ENCODE measurements around the gene MRPL37. TPM values are rescaled to one million over a fixed set of nuclear protein-coding genes. Genes with fewer than 3 reads are reported as not detected.

The MRPL37 gene
- polyA plus RNA-seq, 2 of the 4 experiments (the other 2 are of a cell fraction): 16.2 to 68.9 TPM

DNA sequence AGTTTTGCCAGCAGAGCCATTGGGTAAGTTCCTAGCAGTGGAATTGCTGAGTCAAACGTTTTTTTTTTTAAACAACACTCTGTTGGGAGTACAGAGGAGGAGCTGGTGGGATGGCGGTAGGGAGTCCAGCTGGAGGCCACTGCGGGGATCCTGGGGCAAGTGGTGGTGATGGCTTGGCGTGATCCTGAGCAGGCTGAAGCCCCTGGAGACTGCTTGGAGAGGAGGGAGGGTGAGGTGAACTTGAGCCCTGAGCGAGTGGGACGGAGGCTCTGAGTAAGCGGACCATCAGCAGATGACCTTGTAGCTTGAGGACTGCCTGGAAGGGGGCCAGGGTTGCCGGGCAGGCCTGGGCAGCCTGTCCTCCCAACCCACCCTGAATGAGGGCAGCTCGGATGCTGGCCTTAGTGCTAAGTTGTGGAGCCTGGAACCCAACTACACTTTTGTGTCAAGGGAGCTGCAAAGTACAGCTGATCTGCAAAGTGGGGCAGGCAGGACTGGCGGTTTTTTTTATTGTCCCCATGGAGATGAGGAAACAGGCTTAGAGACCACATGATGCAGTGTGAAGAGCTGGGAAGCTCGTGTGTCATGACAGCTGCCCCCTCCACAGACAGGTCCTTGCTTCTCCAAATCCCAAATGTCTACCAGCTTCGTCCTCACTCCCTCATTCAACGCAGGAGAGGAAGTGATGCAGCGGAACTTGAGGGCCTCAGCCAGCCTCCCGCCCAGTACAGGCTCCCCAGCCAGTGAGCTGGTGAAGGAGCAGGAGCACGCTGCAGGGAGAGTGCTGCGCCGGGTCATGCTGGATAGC is 20.2 kb downstream of the MRPL37 start:
- POLR2A ChIA-PET: no interaction called here
- 91% methylated on average over 18 of the region's 18 CpGs for WGBS (ENCODE audit: missing lambda C conversion rate)

GRCh38 chr1:54221113-54221834 is 21.3 kb downstream of the MRPL37 start:
- 91% methylated on average over 10 of the region's 12 CpGs for WGBS (ENCODE audit: missing lambda C conversion rate)
- no peak for ATAC-seq
- ChIA-PET POLR2A (no interaction called here), CTCF (interaction anchor here (1.1 kb wide), 1 partner anchor 8 kb away, joined by 4 read pairs; no protein-coding TSS in a partner anchor)
- no peak for FAIRE-seq
- no peaks in the 10 kb centered on the region for H3K9me3 ChIP-seq
- H3K4me2 ChIP-seq: no peak overlapping the region
- no peak for TF ChIP-seq FOXS1 (CRISPR knock-in tag; IDR thresholded peaks at IDR 0.05)
- no peak for TF ChIP-seq TP53 (CRISPR knock-in tag; IDR thresholded peaks at IDR 0.05)
- TF ChIP-seq MAX (IDR thresholded peaks at IDR 0.05): no peak
- TF ChIP-seq HOXB13 (CRISPR knock-in tag; IDR thresholded peaks at IDR 0.05; ENCODE audit: low read depth): no peak
- TF ChIP-seq CBX8 (IDR thresholded peaks at IDR 0.05): no peak
- TF ChIP-seq PHF8 (IDR thresholded peaks at IDR 0.05; ENCODE audit: borderline replicate concordance, low read depth): no peak
- no peak for TF ChIP-seq FOSL2 (IDR thresholded peaks at IDR 0.05)
- TF ChIP-seq FOSL2 (CRISPR knock-in tag; IDR thresholded peaks at IDR 0.05): no peak
- TF ChIP-seq NPAS2 (CRISPR knock-in tag; IDR thresholded peaks at IDR 0.05; ENCODE audit: borderline replicate concordance): no peak
- TF ChIP-seq HEYL (CRISPR knock-in tag; IDR thresholded peaks at IDR 0.05): no peak
- no peak for TF ChIP-seq FOSB (CRISPR knock-in tag; IDR thresholded peaks at IDR 0.05)
- no peak for TF ChIP-seq MAZ (IDR thresholded peaks at IDR 0.05; ENCODE audit: borderline replicate concordance, low read depth, low read length)
- TF ChIP-seq JUN (IDR thresholded peaks at IDR 0.05): no peak
- TF ChIP-seq, protein P1, sequence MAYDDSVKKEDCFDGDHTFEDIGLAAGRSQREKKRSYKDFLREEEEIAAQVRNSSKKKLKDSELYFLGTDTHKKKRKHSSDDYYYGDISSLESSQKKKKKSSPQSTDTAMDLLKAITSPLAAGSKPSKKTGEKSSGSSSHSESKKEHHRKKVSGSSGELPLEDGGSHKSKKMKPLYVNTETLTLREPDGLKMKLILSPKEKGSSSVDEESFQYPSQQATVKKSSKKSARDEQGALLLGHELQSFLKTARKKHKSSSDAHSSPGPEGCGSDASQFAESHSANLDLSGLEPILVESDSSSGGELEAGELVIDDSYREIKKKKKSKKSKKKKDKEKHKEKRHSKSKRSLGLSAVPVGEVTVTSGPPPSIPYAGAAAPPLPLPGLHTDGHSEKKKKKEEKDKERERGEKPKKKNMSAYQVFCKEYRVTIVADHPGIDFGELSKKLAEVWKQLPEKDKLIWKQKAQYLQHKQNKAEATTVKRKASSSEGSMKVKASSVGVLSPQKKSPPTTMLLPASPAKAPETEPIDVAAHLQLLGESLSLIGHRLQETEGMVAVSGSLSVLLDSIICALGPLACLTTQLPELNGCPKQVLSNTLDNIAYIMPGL (CRISPR knock-in tag; IDR thresholded peaks at IDR 0.05; ENCODE audit: borderline replicate concordance): no peak
- no peak for TF ChIP-seq BHLHE40 (IDR thresholded peaks at IDR 0.05; ENCODE audit: low read depth, low read length)
- TF ChIP-seq NFE2L2 (conservative IDR thresholded peaks at IDR 0.05; ENCODE audit: low read length): no peak
- TF ChIP-seq HDAC2 (IDR thresholded peaks at IDR 0.05): no peak
- no peak for TF ChIP-seq E2F6 (IDR thresholded peaks at IDR 0.05; ENCODE audit: borderline replicate concordance, low read depth)
- no peak for TF ChIP-seq POLR2A (IDR thresholded peaks at IDR 0.05; ENCODE audit: low read length)
- peaks cover under 1% of the 10 kb centered on the region; the same call in 1 of the 3 replicates for H3K4me1 ChIP-seq
- H3K27ac ChIP-seq: no peak overlapping the region
- DNase-seq (ENCODE audit: low read depth in 1 of 2, low spot score in 1 of 2): no peak
- no peak overlapping the region for H3K4me3 ChIP-seq

More for the DNA sequence above, 20.2 kb downstream of the MRPL37 start:
- H3K27ac ChIP-seq: no peak overlapping the region
- DNase-seq (ENCODE audit: low read depth in 1 of 2, low spot score in 1 of 2): no peak
- FAIRE-seq: no peak
- no peak overlapping the region for H3K4me3 ChIP-seq
- H3K4me2 ChIP-seq: no peak overlapping the region
- no peaks in the 10 kb centered on the region for H3K4me1 ChIP-seq
- no peak for ATAC-seq
- H3K9me3 ChIP-seq: no peaks in the 10 kb centered on the region
- no peak for TF ChIP-seq CBX8 (IDR thresholded peaks at IDR 0.05)
- TF ChIP-seq BCL3 (IDR thresholded peaks at IDR 0.05): no peak
- peak; percentile 60 for TF ChIP-seq MAFK (IDR thresholded peaks at IDR 0.05; ENCODE audit: partially characterized antibody)
- TF ChIP-seq RARB (CRISPR knock-in tag; IDR thresholded peaks at IDR 0.05): no peak
- no peak for TF ChIP-seq CHD4 (IDR thresholded peaks at IDR 0.05; ENCODE audit: borderline replicate concordance)
- no peak for TF ChIP-seq ZC3H11A (IDR thresholded peaks at IDR 0.05)
- no peak for TF ChIP-seq RAD21 (conservative IDR thresholded peaks at IDR 0.05 in 1 of 2, IDR thresholded peaks at IDR 0.05 in 1 of 2)
- CTCF ChIA-PET: interaction anchor here (1.1 kb wide), 2 partner anchors 9 to 76 kb away, joined by 3 to 4 read pairs; no protein-coding TSS in a partner anchor
